SK-N-SH (cell line): ENCODE measurements around the gene TEX264. TPM values are rescaled to one million over a fixed set of nuclear protein-coding genes. Genes with fewer than 3 reads are reported as not detected.
A peak's percentile ranks its signal among the peaks of the same experiment; 100 is the strongest.

Experiments
- CTCF ChIA-PET: fragments of 300-600, 350-600 bp; formaldehyde crosslinking; extraction: SDS; loops from one replicate; lab custom pipeline; 2021; lab: Yijun Ruan, JAX
- POLR2A ChIA-PET: fragments of 350-600 bp; sonication (Branson Sonifier 250); formaldehyde crosslinking; extraction: SDS; loops from one replicate; lab custom pipeline; 2020; ENCODE audit warnings: antibody characterized with exemption, inconsistent platforms; lab: Yijun Ruan, JAX
- DNase-seq: peaks from one replicate; pipeline ENCODE4 v3.0.0; 2012
- H2AFZ ChIP-seq: fragments of 200-600 bp; sonication (generic); 2 replicates; pipeline ENCODE4 v1.8.1; 2016; ENCODE audit warnings: antibody characterized with exemption, mild to moderate bottlenecking, low read depth
- H3F3A ChIP-seq: fragments of 200-600 bp; sonication (generic); replicated peaks from 2 replicates; pipeline ENCODE3; 2016; ENCODE audit warnings: antibody characterized with exemption, mild to moderate bottlenecking; ENCODE audit not compliant: insufficient read depth
- H3K27ac ChIP-seq, 2 experiments: fragments of 200-500 bp in 1 of 2; fragments of 200-600 bp in 1 of 2; sonication (Bioruptor generic) in 1 of 2; sonication (generic), shearing (Covaris generic) in 1 of 2; 2 replicates each; pipeline versions ENCODE4 v1.5.1 to v1.6.1; 2014 to 2016; ENCODE audit warnings: low read depth in 2 of 2, inconsistent platforms in 1 of 2, low read length in 1 of 2, mild to moderate bottlenecking in 1 of 2, mixed read lengths in 1 of 2
- H3K27me3 ChIP-seq: fragments of 200-600 bp; sonication (generic), shearing (Covaris generic); 2 replicates; pipeline ENCODE4 v1.6.1; 2016; ENCODE audit warnings: mixed run types; ENCODE audit not compliant: insufficient read depth
- H3K36me3 ChIP-seq, 2 experiments: fragments of 200-500 bp in 1 of 2; fragments of 200-600 bp in 1 of 2; sonication (Bioruptor generic) in 1 of 2; sonication (generic) in 1 of 2; replicated peaks in 1 of 2; 2 replicates each; pipeline versions ENCODE3 to v1.5.1; 2014 to 2016; ENCODE audit warnings: low read length in 1 of 2, mild to moderate bottlenecking in 1 of 2; ENCODE audit not compliant: insufficient read depth in 2 of 2, control insufficient read depth in 1 of 2
- H3K4me1 ChIP-seq, 2 experiments: fragments of 200-500 bp in 1 of 2; fragments of 200-600 bp in 1 of 2; sonication (Bioruptor generic) in 1 of 2; sonication (generic), shearing (Covaris generic) in 1 of 2; 2 replicates each; pipeline versions ENCODE4 v1.5.1 to v1.6.1; 2014 to 2016; ENCODE audit warnings: low read depth in 1 of 2, low read length in 1 of 2, mixed run types in 1 of 2; ENCODE audit not compliant: insufficient read depth in 2 of 2, control insufficient read depth in 1 of 2
- H3K4me2 ChIP-seq: fragments of 200-600 bp; sonication (generic), shearing (Covaris generic); 2 replicates; pipeline ENCODE4 v1.6.1; 2017; ENCODE audit warnings: mixed run types
- H3K4me3 ChIP-seq, 2 experiments: fragments of 200-500 bp in 1 of 2; fragments of 200-600 bp in 1 of 2; sonication (Bioruptor generic) in 1 of 2; sonication (generic), shearing (Covaris generic) in 1 of 2; 2 replicates each; pipeline versions ENCODE4 v1.5.1 to v1.8.1; 2014 to 2016; ENCODE audit warnings: low read depth in 2 of 2, inconsistent platforms in 1 of 2, low read length in 1 of 2, mild to moderate bottlenecking in 1 of 2, mixed read lengths in 1 of 2, moderate library complexity in 1 of 2
- H3K79me2 ChIP-seq: fragments of 200-600 bp; sonication (generic); 2 replicates; pipeline ENCODE4 v1.8.1; 2017; ENCODE audit warnings: mild to moderate bottlenecking; ENCODE audit not compliant: insufficient read depth
- H3K9ac ChIP-seq: fragments of 200-600 bp; sonication (generic); 2 replicates; pipeline ENCODE4 v1.6.1; 2017; ENCODE audit warnings: mixed run types
- H3K9me2 ChIP-seq: fragments of 200-600 bp; sonication (generic); 2 replicates; pipeline ENCODE4 v1.6.1; 2017; ENCODE audit warnings: mixed run types
- H3K9me3 ChIP-seq: fragments of 200-600 bp; sonication (generic); 2 replicates; pipeline ENCODE4 v1.6.1; 2017; ENCODE audit warnings: mixed run types, mild to moderate bottlenecking, moderate library complexity
- H4K20me1 ChIP-seq: fragments of 200-600 bp; sonication (generic); 2 replicates; pipeline ENCODE4 v1.6.1; 2017; ENCODE audit warnings: mild to moderate bottlenecking, mixed run types; ENCODE audit not compliant: insufficient read depth
- ELF1 ChIP-seq: IDR thresholded peaks from 2 replicates; pipeline ENCODE4 v1.4.0; 2012
- FOSL2 ChIP-seq: IDR thresholded peaks from 2 replicates; pipeline ENCODE4 v1.4.0; 2012; ENCODE audit warnings: low read depth, mild to moderate bottlenecking, moderate library complexity, borderline replicate concordance
- GATA2 ChIP-seq: sonication (generic); formaldehyde crosslinking; IDR thresholded peaks from 2 replicates; pipeline ENCODE4 v1.5.0; 2020; ENCODE audit warnings: mild to moderate bottlenecking, missing genetic modification reagents
- JUND ChIP-seq: IDR thresholded peaks from 2 replicates; pipeline ENCODE4 v1.4.0; 2012
- MAX ChIP-seq: IDR thresholded peaks from 2 replicates; pipeline ENCODE4 v1.4.0; 2012; ENCODE audit warnings: low read depth
- MEF2A ChIP-seq: IDR thresholded peaks from 2 replicates; pipeline ENCODE4 v1.4.0; 2012; ENCODE audit warnings: low read depth, borderline replicate concordance
- MXI1 ChIP-seq: IDR thresholded peaks from 2 replicates; pipeline ENCODE4 v1.6.1; 2012; ENCODE audit warnings: mild to moderate bottlenecking, low read depth, low read length, improper control_type of control experiment
- RFX5 ChIP-seq: IDR thresholded peaks from 2 replicates; pipeline ENCODE4 v1.6.1; 2012; ENCODE audit warnings: mild to moderate bottlenecking, improper control_type of control experiment, low read length
- RXRA ChIP-seq: IDR thresholded peaks from 2 replicates; pipeline ENCODE4 v1.4.0; 2012; ENCODE audit warnings: low read depth, mild to moderate bottlenecking, borderline replicate concordance
- SIN3A ChIP-seq: IDR thresholded peaks from 2 replicates; pipeline ENCODE4 v1.6.1; 2012; ENCODE audit warnings: low read depth, mild to moderate bottlenecking, low read length, moderate library complexity, borderline replicate concordance
- TCF12 ChIP-seq: IDR thresholded peaks from 2 replicates; pipeline ENCODE4 v1.4.0; 2012
- TEAD4 ChIP-seq: IDR thresholded peaks from 2 replicates; pipeline ENCODE4 v1.4.0; 2012; ENCODE audit warnings: mild to moderate bottlenecking, borderline replicate concordance; ENCODE audit not compliant: insufficient read depth
- WGBS: methylation state at CpG from one replicate; pipeline ENCODE4 v1.1.6; 2017; ENCODE audit warnings: low lambda C conversion rate; 5-methylcytosine and 5-hydroxymethylcytosine counted together
- polyA plus RNA-seq, 3 experiments: library from polyadenylated mRNA; depleted of rRNA; stranded (reverse); fragments of >200 nt; gene quantifications; 2 replicates each; pipeline ENCODE4 v1.2.3, GENCODE V29; 2012
- TF ChIP-seq, protein P1 (sequence below): IDR thresholded peaks from 2 replicates; pipeline ENCODE4 v1.6.1; 2012; ENCODE audit warnings: mild to moderate bottlenecking, low read depth, low read length, moderate library complexity
- TF ChIP-seq, protein P2 (sequence below): fragments of 200-600 bp; sonication (generic); IDR thresholded peaks from 2 replicates; pipeline ENCODE4 v1.6.1; 2017; ENCODE audit warnings: antibody characterized with exemption, mild to moderate bottlenecking, moderate library complexity

TEX264 gene
- polyA plus RNA-seq, 1 of the 3 experiments (the other 2 are of a cell fraction): 82.1 TPM

- peak; percentile 71 for DNase-seq
- 65% methylated on average over 3 of the region's 3 CpGs for WGBS
- CTCF ChIA-PET: interaction anchor here (0.5 to 9.6 kb wide), 8 partner anchors 11 to 1718 kb away, joined by 3 to 89 read pairs (median 9); no protein-coding TSS in a partner anchor
These were observed 35.0 kb downstream of the TEX264 start for GRCh38 chr3:51706021-51706485.

DNA sequence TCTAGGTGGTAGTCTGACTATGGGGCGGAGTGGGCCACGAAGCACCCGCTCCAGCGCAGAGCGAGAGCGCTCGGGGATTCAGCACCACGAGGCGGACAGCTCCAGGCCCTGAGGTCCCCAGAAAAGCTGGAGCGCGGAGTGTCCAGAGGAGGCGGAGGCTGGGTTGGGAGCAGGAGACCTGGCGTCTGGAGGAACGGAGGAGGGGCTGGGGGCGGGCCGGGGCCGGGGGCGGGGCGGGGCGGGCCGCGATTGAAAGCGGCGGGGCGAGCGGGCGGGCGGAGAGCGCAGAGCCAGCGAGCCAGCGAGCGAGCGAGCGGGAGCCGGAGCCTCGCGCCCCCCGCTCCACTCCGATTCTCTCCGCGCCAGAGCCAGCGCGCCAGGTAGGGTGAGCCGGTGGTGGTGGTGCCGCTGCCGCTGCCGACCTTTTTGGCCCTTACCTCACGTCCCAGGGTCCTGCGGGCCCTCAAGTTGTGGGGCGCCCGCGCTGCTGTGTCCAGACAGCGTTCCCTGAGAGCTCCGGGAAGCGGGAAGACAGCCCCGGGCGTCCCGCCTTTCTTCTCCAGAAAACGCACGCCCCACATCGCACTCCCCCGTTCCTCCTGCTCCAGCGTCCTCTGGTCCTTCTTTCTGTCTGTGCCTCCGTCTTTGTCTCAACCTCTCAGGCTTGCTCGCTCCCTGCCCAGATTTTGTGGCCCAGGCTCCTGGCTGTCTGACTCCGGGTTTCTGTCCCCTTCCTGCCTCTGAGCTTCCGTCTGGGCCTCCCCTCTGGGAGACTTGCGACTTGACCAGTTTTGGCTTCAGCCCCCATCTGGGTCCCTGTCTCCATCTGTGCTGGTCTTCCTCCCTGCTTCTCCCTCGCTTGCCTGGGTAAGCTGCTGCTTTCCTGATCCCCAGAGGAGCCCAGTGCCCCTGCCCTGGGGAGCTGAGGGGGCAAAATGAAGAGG, 36.0 kb downstream of the TEX264 start, which contains the start of gene GRM2:
TSS of gene GRM2 (plus strand) at position 281 of the 944 bp plus-strand sequence. CDS start 1,916 bp downstream, outside the sequence.
- no peak within 1 kb of the TSS for H2AFZ ChIP-seq
- peaks cover 0 to 28% of the 10 kb centered on the region in 2 experiments; a peak in 1 of 4 replicates for H3K4me1 ChIP-seq
- ChIA-PET POLR2A (interaction anchor here (0.5 kb wide), 1 partner anchor 447 kb away, joined by 3 read pairs; the partner anchor contains the start of gene POC1A), CTCF (interaction anchor here (0.8 to 9.6 kb wide), 8 partner anchors 10 to 1092 kb away, joined by 3 to 89 read pairs (median 8); no protein-coding TSS in a partner anchor)
- H3K4me3 ChIP-seq: peak within 1 kb of the TSS in 1 of 2 experiments; percentile 43; a peak in 3 of 4 replicates
- no peak within 1 kb of the TSS for H3K27ac ChIP-seq
- H3K79me2 ChIP-seq: no peaks in the 10 kb centered on the region
- no peaks in the 10 kb centered on the region for H3K27me3 ChIP-seq
- peak; percentile 97 for DNase-seq
- peaks cover 45% of the 10 kb centered on the region for H4K20me1 ChIP-seq
- H3F3A ChIP-seq: no peaks in the 10 kb centered on the region
- 25% methylated on average over 28 of the region's 69 CpGs for WGBS
- peaks cover 0 to 13% of the 10 kb centered on the region in 2 experiments for H3K36me3 ChIP-seq
- TF ChIP-seq SIN3A: peak; percentile 82
- TF ChIP-seq, protein P1, sequence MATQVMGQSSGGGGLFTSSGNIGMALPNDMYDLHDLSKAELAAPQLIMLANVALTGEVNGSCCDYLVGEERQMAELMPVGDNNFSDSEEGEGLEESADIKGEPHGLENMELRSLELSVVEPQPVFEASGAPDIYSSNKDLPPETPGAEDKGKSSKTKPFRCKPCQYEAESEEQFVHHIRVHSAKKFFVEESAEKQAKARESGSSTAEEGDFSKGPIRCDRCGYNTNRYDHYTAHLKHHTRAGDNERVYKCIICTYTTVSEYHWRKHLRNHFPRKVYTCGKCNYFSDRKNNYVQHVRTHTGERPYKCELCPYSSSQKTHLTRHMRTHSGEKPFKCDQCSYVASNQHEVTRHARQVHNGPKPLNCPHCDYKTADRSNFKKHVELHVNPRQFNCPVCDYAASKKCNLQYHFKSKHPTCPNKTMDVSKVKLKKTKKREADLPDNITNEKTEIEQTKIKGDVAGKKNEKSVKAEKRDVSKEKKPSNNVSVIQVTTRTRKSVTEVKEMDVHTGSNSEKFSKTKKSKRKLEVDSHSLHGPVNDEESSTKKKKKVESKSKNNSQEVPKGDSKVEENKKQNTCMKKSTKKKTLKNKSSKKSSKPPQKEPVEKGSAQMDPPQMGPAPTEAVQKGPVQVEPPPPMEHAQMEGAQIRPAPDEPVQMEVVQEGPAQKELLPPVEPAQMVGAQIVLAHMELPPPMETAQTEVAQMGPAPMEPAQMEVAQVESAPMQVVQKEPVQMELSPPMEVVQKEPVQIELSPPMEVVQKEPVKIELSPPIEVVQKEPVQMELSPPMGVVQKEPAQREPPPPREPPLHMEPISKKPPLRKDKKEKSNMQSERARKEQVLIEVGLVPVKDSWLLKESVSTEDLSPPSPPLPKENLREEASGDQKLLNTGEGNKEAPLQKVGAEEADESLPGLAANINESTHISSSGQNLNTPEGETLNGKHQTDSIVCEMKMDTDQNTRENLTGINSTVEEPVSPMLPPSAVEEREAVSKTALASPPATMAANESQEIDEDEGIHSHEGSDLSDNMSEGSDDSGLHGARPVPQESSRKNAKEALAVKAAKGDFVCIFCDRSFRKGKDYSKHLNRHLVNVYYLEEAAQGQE: peak; percentile 98
- TF ChIP-seq MXI1: 0 out of 2 replicates have a peak, but pooled peaks have one; percentile 62
- TF ChIP-seq TEAD4: no peak
- TF ChIP-seq GATA2 (CRISPR knock-in tag): no peak
- no peak for TF ChIP-seq RXRA
- peak; percentile 34; the same call in 1 of the 2 replicates for TF ChIP-seq MAX
- no peak for TF ChIP-seq FOSL2
- no peak within 1 kb of the TSS for H3K9ac ChIP-seq
- H3K9me2 ChIP-seq: no peaks in the 10 kb centered on the region
- no peaks in the 10 kb centered on the region for H3K9me3 ChIP-seq
- peak within 1 kb of the TSS; percentile 60; the same call in 1 of the 2 replicates for H3K4me2 ChIP-seq

More at GRCh38 chr3:51706021-51706485, 35.0 kb downstream of the TEX264 start:
- Histone ChIP-seq H2AFZ (no peak overlapping the region), H3K4me2 (no peak overlapping the region), H3K9me3 (no peaks in the 10 kb centered on the region), H3K4me1 (peaks cover 0 to 28% of the 10 kb centered on the region in 2 experiments; a peak in 1 of 4 replicates), H4K20me1 (peaks cover 48% of the 10 kb centered on the region), H3F3A (no peaks in the 10 kb centered on the region), H3K27ac (no peak overlapping the region), H3K79me2 (no peaks in the 10 kb centered on the region), H3K9ac (no peak overlapping the region), H3K36me3 (peaks cover 0 to 13% of the 10 kb centered on the region in 2 experiments), H3K27me3 (no peaks in the 10 kb centered on the region), H3K4me3 (no peak overlapping the region), H3K9me2 (no peaks in the 10 kb centered on the region)
- no peak for TF ChIP-seq RFX5
- TF ChIP-seq RXRA: no peak
- TF ChIP-seq ELF1: no peak
- no peak for TF ChIP-seq MEF2A
- no peak for TF ChIP-seq JUND
- TF ChIP-seq TCF12: no peak
- TF ChIP-seq, protein P2, sequence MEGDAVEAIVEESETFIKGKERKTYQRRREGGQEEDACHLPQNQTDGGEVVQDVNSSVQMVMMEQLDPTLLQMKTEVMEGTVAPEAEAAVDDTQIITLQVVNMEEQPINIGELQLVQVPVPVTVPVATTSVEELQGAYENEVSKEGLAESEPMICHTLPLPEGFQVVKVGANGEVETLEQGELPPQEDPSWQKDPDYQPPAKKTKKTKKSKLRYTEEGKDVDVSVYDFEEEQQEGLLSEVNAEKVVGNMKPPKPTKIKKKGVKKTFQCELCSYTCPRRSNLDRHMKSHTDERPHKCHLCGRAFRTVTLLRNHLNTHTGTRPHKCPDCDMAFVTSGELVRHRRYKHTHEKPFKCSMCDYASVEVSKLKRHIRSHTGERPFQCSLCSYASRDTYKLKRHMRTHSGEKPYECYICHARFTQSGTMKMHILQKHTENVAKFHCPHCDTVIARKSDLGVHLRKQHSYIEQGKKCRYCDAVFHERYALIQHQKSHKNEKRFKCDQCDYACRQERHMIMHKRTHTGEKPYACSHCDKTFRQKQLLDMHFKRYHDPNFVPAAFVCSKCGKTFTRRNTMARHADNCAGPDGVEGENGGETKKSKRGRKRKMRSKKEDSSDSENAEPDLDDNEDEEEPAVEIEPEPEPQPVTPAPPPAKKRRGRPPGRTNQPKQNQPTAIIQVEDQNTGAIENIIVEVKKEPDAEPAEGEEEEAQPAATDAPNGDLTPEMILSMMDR: no peak
- no peak for TF ChIP-seq FOSL2
- POLR2A ChIA-PET: interaction anchor here (0.5 kb wide), 1 partner anchor 448 kb away, joined by 3 read pairs; the partner anchor contains the start of gene POC1A
